ENCODE results near the gene FOXO3B. TPM values are rescaled to one million over a fixed set of nuclear protein-coding genes. Genes with fewer than 3 reads are reported as not detected.

FOXO3B gene
- total RNA-seq = 1.4 and 2.0 TPM in 2 replicates

DNA sequence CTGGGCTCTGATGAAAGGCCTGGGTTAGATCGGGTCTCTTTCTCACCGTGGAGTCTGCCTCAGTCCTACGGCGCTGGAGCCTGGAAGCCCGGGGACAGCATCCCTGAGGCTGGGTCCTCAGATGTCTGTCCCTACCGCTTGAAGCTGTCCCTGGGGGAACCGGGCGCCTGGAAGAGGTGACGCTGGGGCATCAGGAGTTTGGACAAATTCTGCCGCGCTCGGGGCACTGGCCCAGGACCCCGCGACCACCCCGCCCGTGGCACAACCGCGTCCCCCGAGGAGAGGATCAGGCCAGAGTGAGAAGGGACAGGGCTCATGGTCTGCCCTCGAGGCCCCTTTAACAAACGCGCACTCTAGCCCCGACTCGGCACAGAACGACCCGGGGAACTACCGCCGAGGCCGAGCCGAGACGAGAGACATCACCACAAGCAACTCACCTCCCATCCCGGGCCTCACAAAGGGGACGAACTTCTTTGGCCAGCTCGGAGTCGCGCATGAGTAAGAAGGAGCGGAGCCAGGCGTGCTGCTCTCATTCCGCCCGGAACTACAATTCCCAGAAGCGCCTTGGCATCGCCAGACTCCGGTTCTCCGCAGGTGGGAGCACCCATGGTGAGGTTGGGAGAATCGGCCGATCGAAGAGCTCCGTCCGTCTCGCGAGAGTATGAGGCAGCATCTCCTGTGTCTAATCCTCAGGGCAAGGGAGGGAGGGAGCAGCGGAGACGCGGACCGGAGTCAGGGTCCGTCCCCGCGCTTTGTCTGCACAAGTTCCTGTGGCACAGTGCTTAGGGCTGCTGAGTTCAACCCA, at the start of gene FOXO3B:
Gene FOXO3B, minus strand, starts transcription at position 548 of the 805 bp plus-strand sequence. CDS start 663 bp downstream, outside the sequence.

DNA sequence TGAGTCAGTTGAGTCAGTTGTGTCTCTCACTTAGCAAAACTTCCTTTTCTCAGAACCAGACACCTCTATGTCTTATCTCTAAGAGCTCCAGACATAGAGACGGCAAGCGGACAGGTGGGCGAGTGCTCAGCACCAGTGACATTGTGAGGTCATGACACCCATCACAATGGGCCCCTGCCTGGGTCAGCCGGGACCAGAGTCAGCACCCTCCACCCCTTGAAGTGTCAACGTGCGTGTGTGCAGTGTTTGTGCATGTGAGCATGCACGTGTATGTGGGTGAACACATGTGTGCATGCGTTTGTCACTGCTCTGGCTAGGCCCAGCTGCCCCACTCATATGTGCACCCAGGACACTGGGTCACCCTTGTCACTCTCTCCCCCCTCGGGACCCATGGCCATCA, 37.8 kb downstream of the FOXO3B start, which contains the start of gene TBC1D28:
Gene TBC1D28, minus strand, starts transcription at position 101 of the 400 bp plus-strand sequence. CDS start 3,039 bp downstream, outside the sequence.

Other genes with a start within 250 kb of the FOXO3B start
- not detected in 2 replicates for gene LGALS9C, start 205.5 kb downstream of the FOXO3B start, total RNA-seq
- not detected in 2 replicates for gene TBC1D28, start 37.9 kb downstream of the FOXO3B start, total RNA-seq
- under 0.01 and 0.06 TPM in 2 replicates for gene FBXW10, start 61.7 kb upstream of the FOXO3B start, total RNA-seq
- gene TVP23B, start 98.9 kb upstream of the FOXO3B start, total RNA-seq = 102 and 103 TPM in 2 replicates
- gene PRPSAP2, start 175.8 kb upstream of the FOXO3B start, total RNA-seq = 42.0 and 44.5 TPM in 2 replicates